Liver (tissue), 9 donors: Measurements from ENCODE around the gene ALAS1. TPM values are rescaled to one million over a fixed set of nuclear protein-coding genes. Genes with fewer than 3 reads are reported as not detected.

Source experiments
- DNase-seq: peaks from one replicate; pipeline ENCODE4 v3.0.0-alpha.2; 2017; ENCODE audit warnings: low spot score
- H3K27ac ChIP-seq, 2 donors: one replicate each; pipeline ENCODE4 v1.7.0; 2013; ENCODE audit warnings: inconsistent platforms in 2 of 2, low read length in 2 of 2, control low read depth in 1 of 2, low read depth in 1 of 2, mild to moderate bottlenecking in 1 of 2
- H3K27me3 ChIP-seq, 4 donors: one replicate each; pipeline versions ENCODE4 v1.6.1 to v1.7.0; 2013; ENCODE audit warnings: low read length in 3 of 4, inconsistent platforms in 1 of 4, mild to moderate bottlenecking in 1 of 4, moderate library complexity in 1 of 4; ENCODE audit not compliant: control insufficient read depth in 4 of 4, insufficient read depth in 4 of 4
- H3K36me3 ChIP-seq, 4 donors: one replicate each; pipeline versions ENCODE4 v1.6.1 to v1.7.0; 2013; ENCODE audit warnings: low read length in 3 of 4, mild to moderate bottlenecking in 3 of 4, low read depth in 1 of 4, moderate library complexity in 1 of 4; ENCODE audit not compliant: control insufficient read depth in 4 of 4, insufficient read depth in 3 of 4
- H3K4me1 ChIP-seq, 4 donors: one replicate each; pipeline versions ENCODE4 v1.6.1 to v1.7.0; 2013; ENCODE audit warnings: low read length in 3 of 4, mild to moderate bottlenecking in 3 of 4, moderate library complexity in 1 of 4; ENCODE audit not compliant: control insufficient read depth in 4 of 4, insufficient read depth in 4 of 4
- H3K4me3 ChIP-seq, 3 donors: one replicate each; pipeline versions ENCODE4 v1.6.1 to v1.7.0; 2013; ENCODE audit warnings: low read length in 3 of 3, control low read depth in 1 of 3, low read depth in 1 of 3, mild to moderate bottlenecking in 1 of 3
- H3K9ac ChIP-seq, 2 donors: one replicate each; pipeline ENCODE4 v1.7.0; 2013; ENCODE audit warnings: low read length in 2 of 2, mild to moderate bottlenecking in 2 of 2, moderate library complexity in 2 of 2, control low read depth in 1 of 2, low read depth in 1 of 2
- H3K9me3 ChIP-seq, 4 donors: one replicate each; pipeline versions ENCODE4 v1.6.1 to v1.7.0; 2013; ENCODE audit warnings: low read length in 3 of 4; ENCODE audit not compliant: control insufficient read depth in 4 of 4
- EGR1 ChIP-seq, 2 donors: IDR thresholded peaks; 2 replicates each; pipeline ENCODE4 v1.6.1; 2016 to 2018; ENCODE audit warnings: antibody characterized with exemption in 2 of 2, low read depth in 2 of 2
- FOXA1 ChIP-seq: IDR thresholded peaks from 2 replicates; pipeline ENCODE4 v1.6.1; 2016; ENCODE audit warnings: antibody characterized with exemption
- FOXA2 ChIP-seq: IDR thresholded peaks from 2 replicates; pipeline ENCODE4 v1.6.1; 2016; ENCODE audit warnings: antibody characterized with exemption
- GABPA ChIP-seq, 2 donors: IDR thresholded peaks in 1 of 2; conservative IDR thresholded peaks in 1 of 2; 2 replicates each; pipeline ENCODE4 v1.6.1; 2016; ENCODE audit warnings: antibody characterized with exemption in 2 of 2, mild to moderate bottlenecking in 1 of 2, moderate library complexity in 1 of 2
- JUND ChIP-seq, 2 donors: IDR thresholded peaks; 2 replicates each; pipeline ENCODE4 v1.6.1; 2016; ENCODE audit warnings: antibody characterized with exemption in 2 of 2
- NR2F2 ChIP-seq: IDR thresholded peaks from 2 replicates; pipeline ENCODE4 v1.6.1; 2016; ENCODE audit warnings: antibody characterized with exemption
- RAD21 ChIP-seq, 2 donors: IDR thresholded peaks; 2 replicates each; pipeline ENCODE4 v1.6.1; 2016; ENCODE audit warnings: antibody characterized with exemption in 2 of 2, mild to moderate bottlenecking in 2 of 2
- SP1 ChIP-seq: IDR thresholded peaks from 2 replicates; pipeline ENCODE4 v1.6.1; 2018; ENCODE audit warnings: antibody characterized with exemption, mild to moderate bottlenecking
- TAF1 ChIP-seq: conservative IDR thresholded peaks from 2 replicates; pipeline ENCODE4 v1.6.1; 2016; ENCODE audit warnings: antibody characterized with exemption, mild to moderate bottlenecking
- WGBS: extraction: QIAGEN DNeasy Blood & Tissue Kit; methylation state at CpG from one replicate; pipeline ENCODE4 v1.1.7; 2013; 5-methylcytosine and 5-hydroxymethylcytosine counted together
- polyA plus RNA-seq, 2 donors: library from polyadenylated mRNA; stranded (reverse) in 1 of 2; unstranded in 1 of 2; fragments of 200-250 nt in 1 of 2; fragments of >200 nt in 1 of 2; fragmentation: Nextera tagmentation in 1 of 2; extraction: Ambion mirVana in 1 of 2; gene quantifications; one replicate each; pipeline versions ENCODE4 v1.2.1 to v1.2.3, GENCODE V29; 2013 to 2015
- total RNA-seq, 2 donors: library from RNA; depleted of rRNA; stranded (reverse); fragments of >200 nt; gene quantifications; one replicate each; pipeline ENCODE4 v1.2.3, GENCODE V29; 2014
- TF ChIP-seq, protein P1 (sequence below): fragments of 150-350 bp; IDR thresholded peaks from 2 replicates; pipeline ENCODE4 v1.5.1; 2017; ENCODE audit warnings: improper control_type of control experiment, low read depth, low read length; ENCODE audit not compliant: missing input control
- TF ChIP-seq, protein P2 (sequence below): IDR thresholded peaks from 2 replicates; pipeline ENCODE4 v1.6.1; 2016; ENCODE audit warnings: antibody characterized with exemption, mild to moderate bottlenecking
- TF ChIP-seq, protein P3 (sequence below): IDR thresholded peaks from 2 replicates; pipeline ENCODE4 v1.6.1; 2016; ENCODE audit warnings: antibody characterized with exemption
- donor health status: healthy.
- donor health status: healthy.
- donor health status: healthy.
- donor health status: healthy.
- donor health status: healthy.

The ALAS1 gene
- total and polyA plus RNA-seq, 4 donors: 32.3 to 421 (median 137) TPM

GRCh38 chr3:52249683-52250082, 51.7 kb downstream of the ALAS1 start:
- Histone ChIP-seq H3K27me3 (no peaks in the 10 kb centered on the region), H3K4me3 (no peak overlapping the region), H3K27ac (no peak overlapping the region), H3K4me1 (peaks cover 3 to 23% (median 14%) of the 10 kb centered on the region in 4 donors), H3K36me3 (peaks cover 0 to 24% (median 18%) of the 10 kb centered on the region in 4 donors), H3K9me3 (no peaks in the 10 kb centered on the region), H3K9ac (no peak overlapping the region)
- TF ChIP-seq RAD21 (IDR thresholded peaks at IDR 0.05): no peak
- no peak for TF ChIP-seq JUND (IDR thresholded peaks at IDR 0.05)
- TF ChIP-seq SP1: no peak
- TF ChIP-seq FOXA1: no peak
- no peak for TF ChIP-seq TAF1
- no peak for TF ChIP-seq EGR1 (IDR thresholded peaks at IDR 0.05; ENCODE audit: low read depth in 2 of 2)
- no peak for TF ChIP-seq FOXA2
- 90% methylated on average over 6 of the region's 6 CpGs for WGBS
- no peak for DNase-seq

- no peak overlapping the region for H3K27ac ChIP-seq
- H3K36me3 ChIP-seq: peaks cover 2 to 24% (median 18%) of the 10 kb centered on the region in 4 donors
- peaks cover 3 to 21% (median 14%) of the 10 kb centered on the region in 4 donors for H3K4me1 ChIP-seq
Measured at GRCh38 chr3:52250122-52250521, 52.2 kb downstream of the ALAS1 start.

More at GRCh38 chr3:52250122-52250521, 52.2 kb downstream of the ALAS1 start:
- no peaks in the 10 kb centered on the region for H3K9me3 ChIP-seq
- H3K27me3 ChIP-seq: no peaks in the 10 kb centered on the region
- H3K9ac ChIP-seq: no peak overlapping the region
- no peak overlapping the region for H3K4me3 ChIP-seq
- TF ChIP-seq, protein P1, sequence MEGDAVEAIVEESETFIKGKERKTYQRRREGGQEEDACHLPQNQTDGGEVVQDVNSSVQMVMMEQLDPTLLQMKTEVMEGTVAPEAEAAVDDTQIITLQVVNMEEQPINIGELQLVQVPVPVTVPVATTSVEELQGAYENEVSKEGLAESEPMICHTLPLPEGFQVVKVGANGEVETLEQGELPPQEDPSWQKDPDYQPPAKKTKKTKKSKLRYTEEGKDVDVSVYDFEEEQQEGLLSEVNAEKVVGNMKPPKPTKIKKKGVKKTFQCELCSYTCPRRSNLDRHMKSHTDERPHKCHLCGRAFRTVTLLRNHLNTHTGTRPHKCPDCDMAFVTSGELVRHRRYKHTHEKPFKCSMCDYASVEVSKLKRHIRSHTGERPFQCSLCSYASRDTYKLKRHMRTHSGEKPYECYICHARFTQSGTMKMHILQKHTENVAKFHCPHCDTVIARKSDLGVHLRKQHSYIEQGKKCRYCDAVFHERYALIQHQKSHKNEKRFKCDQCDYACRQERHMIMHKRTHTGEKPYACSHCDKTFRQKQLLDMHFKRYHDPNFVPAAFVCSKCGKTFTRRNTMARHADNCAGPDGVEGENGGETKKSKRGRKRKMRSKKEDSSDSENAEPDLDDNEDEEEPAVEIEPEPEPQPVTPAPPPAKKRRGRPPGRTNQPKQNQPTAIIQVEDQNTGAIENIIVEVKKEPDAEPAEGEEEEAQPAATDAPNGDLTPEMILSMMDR: no peak
- no peak for TF ChIP-seq RAD21 (IDR thresholded peaks at IDR 0.05)
- no peak for TF ChIP-seq NR2F2
- TF ChIP-seq, protein P2, sequence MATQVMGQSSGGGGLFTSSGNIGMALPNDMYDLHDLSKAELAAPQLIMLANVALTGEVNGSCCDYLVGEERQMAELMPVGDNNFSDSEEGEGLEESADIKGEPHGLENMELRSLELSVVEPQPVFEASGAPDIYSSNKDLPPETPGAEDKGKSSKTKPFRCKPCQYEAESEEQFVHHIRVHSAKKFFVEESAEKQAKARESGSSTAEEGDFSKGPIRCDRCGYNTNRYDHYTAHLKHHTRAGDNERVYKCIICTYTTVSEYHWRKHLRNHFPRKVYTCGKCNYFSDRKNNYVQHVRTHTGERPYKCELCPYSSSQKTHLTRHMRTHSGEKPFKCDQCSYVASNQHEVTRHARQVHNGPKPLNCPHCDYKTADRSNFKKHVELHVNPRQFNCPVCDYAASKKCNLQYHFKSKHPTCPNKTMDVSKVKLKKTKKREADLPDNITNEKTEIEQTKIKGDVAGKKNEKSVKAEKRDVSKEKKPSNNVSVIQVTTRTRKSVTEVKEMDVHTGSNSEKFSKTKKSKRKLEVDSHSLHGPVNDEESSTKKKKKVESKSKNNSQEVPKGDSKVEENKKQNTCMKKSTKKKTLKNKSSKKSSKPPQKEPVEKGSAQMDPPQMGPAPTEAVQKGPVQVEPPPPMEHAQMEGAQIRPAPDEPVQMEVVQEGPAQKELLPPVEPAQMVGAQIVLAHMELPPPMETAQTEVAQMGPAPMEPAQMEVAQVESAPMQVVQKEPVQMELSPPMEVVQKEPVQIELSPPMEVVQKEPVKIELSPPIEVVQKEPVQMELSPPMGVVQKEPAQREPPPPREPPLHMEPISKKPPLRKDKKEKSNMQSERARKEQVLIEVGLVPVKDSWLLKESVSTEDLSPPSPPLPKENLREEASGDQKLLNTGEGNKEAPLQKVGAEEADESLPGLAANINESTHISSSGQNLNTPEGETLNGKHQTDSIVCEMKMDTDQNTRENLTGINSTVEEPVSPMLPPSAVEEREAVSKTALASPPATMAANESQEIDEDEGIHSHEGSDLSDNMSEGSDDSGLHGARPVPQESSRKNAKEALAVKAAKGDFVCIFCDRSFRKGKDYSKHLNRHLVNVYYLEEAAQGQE: no peak
- TF ChIP-seq GABPA (IDR thresholded peaks at IDR 0.05 in 1 of 2, conservative IDR thresholded peaks at IDR 0.05 in 1 of 2): no peak
- TF ChIP-seq TAF1: no peak
- TF ChIP-seq, protein P3, sequence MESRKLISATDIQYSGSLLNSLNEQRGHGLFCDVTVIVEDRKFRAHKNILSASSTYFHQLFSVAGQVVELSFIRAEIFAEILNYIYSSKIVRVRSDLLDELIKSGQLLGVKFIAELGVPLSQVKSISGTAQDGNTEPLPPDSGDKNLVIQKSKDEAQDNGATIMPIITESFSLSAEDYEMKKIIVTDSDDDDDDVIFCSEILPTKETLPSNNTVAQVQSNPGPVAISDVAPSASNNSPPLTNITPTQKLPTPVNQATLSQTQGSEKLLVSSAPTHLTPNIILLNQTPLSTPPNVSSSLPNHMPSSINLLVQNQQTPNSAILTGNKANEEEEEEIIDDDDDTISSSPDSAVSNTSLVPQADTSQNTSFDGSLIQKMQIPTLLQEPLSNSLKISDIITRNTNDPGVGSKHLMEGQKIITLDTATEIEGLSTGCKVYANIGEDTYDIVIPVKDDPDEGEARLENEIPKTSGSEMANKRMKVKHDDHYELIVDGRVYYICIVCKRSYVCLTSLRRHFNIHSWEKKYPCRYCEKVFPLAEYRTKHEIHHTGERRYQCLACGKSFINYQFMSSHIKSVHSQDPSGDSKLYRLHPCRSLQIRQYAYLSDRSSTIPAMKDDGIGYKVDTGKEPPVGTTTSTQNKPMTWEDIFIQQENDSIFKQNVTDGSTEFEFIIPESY: no peak
- no peak for DNase-seq
- WGBS: 93% methylated on average over 1 of the region's 1 CpG
